Neural cell (in vitro differentiated cells): Measurements from ENCODE around the gene NPDC1. TPM values are rescaled to one million over a fixed set of nuclear protein-coding genes. Genes with fewer than 3 reads are reported as not detected.

Experiments
- H2AFZ ChIP-seq: fragments of 200-600, 300-800 bp; sonication (generic), shearing (Covaris generic); 2 replicates; pipeline ENCODE4 v1.6.0; 2014; ENCODE audit warnings: low read depth, mild to moderate bottlenecking, antibody characterized with exemption, low read length, moderate library complexity
- H3F3A ChIP-seq: fragments of 200-600 bp; shearing (Covaris generic); 2 replicates; pipeline ENCODE4 v1.6.1; 2016; ENCODE audit warnings: mild to moderate bottlenecking, moderate library complexity, mixed read lengths, antibody characterized with exemption, low read length; ENCODE audit not compliant: insufficient read depth, poor library complexity, severe bottlenecking
- H3K27ac ChIP-seq: fragments of 200-600, 300-800 bp; sonication (generic), shearing (Covaris generic); 2 replicates; pipeline ENCODE4 v1.5.1; 2014; ENCODE audit warnings: mild to moderate bottlenecking, low read length, moderate library complexity
- H3K27me3 ChIP-seq: fragments of 300-800, 200-600 bp; sonication (generic), shearing (Covaris generic); 2 replicates; pipeline ENCODE4 v1.6.0; 2014; ENCODE audit warnings: mild to moderate bottlenecking, low read depth, low read length, moderate library complexity; ENCODE audit not compliant: insufficient read depth
- H3K36me3 ChIP-seq: fragments of 300-800, 200-600 bp; sonication (generic), shearing (Covaris generic); 2 replicates; pipeline ENCODE4 v1.5.1; 2014; ENCODE audit warnings: mild to moderate bottlenecking, antibody characterized with exemption, low read length, moderate library complexity; ENCODE audit not compliant: insufficient read depth
- H3K4me2 ChIP-seq: fragments of 300-800, 200-600 bp; sonication (generic), shearing (Covaris generic); 2 replicates; pipeline ENCODE4 v1.6.0; 2014; ENCODE audit warnings: mild to moderate bottlenecking, low read length
- H3K4me3 ChIP-seq: fragments of 300-800, 200-600 bp; sonication (generic), shearing (Covaris generic); 2 replicates; pipeline ENCODE4 v1.5.1; 2014; ENCODE audit warnings: mild to moderate bottlenecking, low read length, moderate library complexity
- H3K79me2 ChIP-seq: fragments of 200-600 bp; shearing (Covaris generic); replicated peaks from 2 replicates; pipeline ENCODE4 v1.6.0; 2014; ENCODE audit warnings: mild to moderate bottlenecking, low read length, moderate library complexity; ENCODE audit not compliant: insufficient read depth
- H3K9ac ChIP-seq: fragments of 300-800, 200-600 bp; sonication (generic), shearing (Covaris generic); 2 replicates; pipeline ENCODE4 v1.6.1; 2016; ENCODE audit warnings: mild to moderate bottlenecking, low read length, mixed read lengths
- H3K9me2 ChIP-seq: fragments of 200-600 bp; shearing (Covaris generic); 2 replicates; pipeline ENCODE4 v1.6.1; 2016; ENCODE audit warnings: mild to moderate bottlenecking, low read length, mixed read lengths; ENCODE audit not compliant: insufficient read depth
- H3K9me3 ChIP-seq: fragments of 200-600, 300-800 bp; sonication (generic), shearing (Covaris generic); 2 replicates; pipeline ENCODE4 v1.6.1; 2016; ENCODE audit warnings: mild to moderate bottlenecking, mixed run types, low read length, moderate library complexity, mixed read lengths
- H4K20me1 ChIP-seq: fragments of 200-600 bp; shearing (Covaris generic); 2 replicates; pipeline ENCODE4 v1.6.1; 2016; ENCODE audit warnings: mild to moderate bottlenecking, mixed run types; ENCODE audit not compliant: insufficient read depth
- CTCF ChIP-seq: fragments of 450-650 bp; IDR thresholded peaks from 2 replicates; pipeline ENCODE4 v1.5.1; 2014; ENCODE audit warnings: antibody characterized with exemption, mild to moderate bottlenecking, moderate library complexity; ENCODE audit not compliant: poor library complexity, severe bottlenecking
- EP300 ChIP-seq: fragments of 450-650 bp; conservative IDR thresholded peaks from 2 replicates; pipeline ENCODE4 v1.6.1; 2014; ENCODE audit warnings: antibody characterized with exemption, mild to moderate bottlenecking, moderate library complexity; ENCODE audit not compliant: poor library complexity, severe bottlenecking
- EZH2 ChIP-seq: fragments of 200-600, 300-800 bp; shearing (Covaris generic), sonication (generic); IDR thresholded peaks from 2 replicates; pipeline ENCODE4 v1.6.1; 2014; ENCODE audit warnings: antibody characterized with exemption, low read length, borderline replicate concordance, mild to moderate bottlenecking; ENCODE audit not compliant: insufficient read depth, poor library complexity, severe bottlenecking
- MXI1 ChIP-seq: fragments of 450-650 bp; conservative IDR thresholded peaks from 2 replicates; pipeline ENCODE4 v1.6.1; 2014; ENCODE audit warnings: antibody characterized with exemption, mild to moderate bottlenecking; ENCODE audit not compliant: poor library complexity, severe bottlenecking
- POLR2AphosphoS5 ChIP-seq: IDR thresholded peaks from 2 replicates; pipeline ENCODE4 v1.6.1; 2012
- RAD21 ChIP-seq: fragments of 450-650 bp; conservative IDR thresholded peaks from 2 replicates; pipeline ENCODE4 v1.6.1; 2014; ENCODE audit warnings: antibody characterized with exemption, mild to moderate bottlenecking, moderate library complexity
- REST ChIP-seq: IDR thresholded peaks from 2 replicates; pipeline ENCODE4 v1.6.1; 2012; ENCODE audit warnings: borderline replicate concordance
- SMC3 ChIP-seq: fragments of 450-650 bp; conservative IDR thresholded peaks from 2 replicates; pipeline ENCODE4 v1.6.1; 2014; ENCODE audit warnings: antibody characterized with exemption, mild to moderate bottlenecking, moderate library complexity; ENCODE audit not compliant: poor library complexity
- TAF1 ChIP-seq: IDR thresholded peaks from 2 replicates; pipeline ENCODE4 v1.6.1; 2012; ENCODE audit warnings: low read depth
- polyA plus RNA-seq: library from polyadenylated mRNA; depleted of rRNA; stranded (reverse); fragments of >200 nt; gene quantifications from 2 replicates; pipeline ENCODE4 v1.2.3, GENCODE V29; 2014

NPDC1 gene
- polyA plus RNA-seq, 1 donor from 2014 or later, result 161 TPM

GRCh38 chr9:137011907-137012675, 33.9 kb downstream of the NPDC1 start:
- H3K27me3 ChIP-seq, result no peaks in the 10 kb centered on the region
- no peak overlapping the region for H3K4me2 ChIP-seq
- no peak overlapping the region for H3K4me3 ChIP-seq
- no peaks in the 10 kb centered on the region for H3K9me2 ChIP-seq
- H3K79me2 ChIP-seq, result no peaks in the 10 kb centered on the region
- no peaks in the 10 kb centered on the region for H3F3A ChIP-seq
- no peaks in the 10 kb centered on the region for H3K9me3 ChIP-seq
- no peaks in the 10 kb centered on the region for H4K20me1 ChIP-seq
- H3K9ac ChIP-seq, result no peak overlapping the region
- no peak overlapping the region for H2AFZ ChIP-seq
- H3K27ac ChIP-seq, result no peak overlapping the region
- peaks cover 7% of the 10 kb centered on the region for H3K36me3 ChIP-seq
- TF ChIP-seq POLR2AphosphoS5, result no peak
- no peak for TF ChIP-seq EZH2
- TF ChIP-seq CTCF, result no peak
- TF ChIP-seq MXI1, result no peak
- no peak for TF ChIP-seq EP300
- TF ChIP-seq RAD21, result no peak
- no peak for TF ChIP-seq SMC3
- no peak for TF ChIP-seq TAF1
- no peak for TF ChIP-seq REST

- no peak overlapping the region for H3K4me3 ChIP-seq
- no peak overlapping the region for H3K27ac ChIP-seq
- H3K79me2 ChIP-seq, result no peaks in the 10 kb centered on the region
- no peaks in the 10 kb centered on the region for H3K9me3 ChIP-seq
- H2AFZ ChIP-seq, result no peak overlapping the region
- H3K9me2 ChIP-seq, result no peaks in the 10 kb centered on the region
- no peaks in the 10 kb centered on the region for H3K36me3 ChIP-seq
- H3F3A ChIP-seq, result no peaks in the 10 kb centered on the region
- H3K27me3 ChIP-seq, result no peaks in the 10 kb centered on the region
- TF ChIP-seq POLR2AphosphoS5 (no peak), EP300 (no peak), RAD21 (no peak), TAF1 (no peak), CTCF (no peak), MXI1 (no peak), REST (no peak), SMC3 (no peak), EZH2 (no peak)
- H3K4me2 ChIP-seq, result no peak overlapping the region
- no peak overlapping the region for H3K9ac ChIP-seq
- H4K20me1 ChIP-seq, result no peaks in the 10 kb centered on the region
These were observed 34.8 kb downstream of the NPDC1 start for GRCh38 chr9:137011156-137011555.
